Measurements from ENCODE around the gene DAPK1.

DNA sequence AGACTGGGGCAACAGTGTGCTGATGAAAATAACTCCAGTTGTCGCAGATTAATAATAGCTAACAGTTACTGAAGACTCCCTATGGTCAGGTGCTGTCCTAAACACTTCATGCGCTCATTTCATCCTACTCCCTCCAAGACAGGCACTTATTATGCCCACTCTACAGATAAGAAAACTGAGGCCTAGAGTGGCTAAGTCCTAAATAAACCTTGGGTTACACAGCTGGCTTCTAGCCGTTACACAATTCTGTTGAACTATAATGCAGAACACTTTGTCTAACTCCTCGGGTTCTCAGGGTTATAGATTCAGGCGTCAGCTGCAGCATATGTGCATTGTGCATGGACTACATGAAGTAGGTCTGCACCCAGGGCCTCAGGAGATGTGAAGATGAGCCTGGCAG lies 103.9 kb downstream of the DAPK1 start:
- TF ChIP-seq, protein P1, sequence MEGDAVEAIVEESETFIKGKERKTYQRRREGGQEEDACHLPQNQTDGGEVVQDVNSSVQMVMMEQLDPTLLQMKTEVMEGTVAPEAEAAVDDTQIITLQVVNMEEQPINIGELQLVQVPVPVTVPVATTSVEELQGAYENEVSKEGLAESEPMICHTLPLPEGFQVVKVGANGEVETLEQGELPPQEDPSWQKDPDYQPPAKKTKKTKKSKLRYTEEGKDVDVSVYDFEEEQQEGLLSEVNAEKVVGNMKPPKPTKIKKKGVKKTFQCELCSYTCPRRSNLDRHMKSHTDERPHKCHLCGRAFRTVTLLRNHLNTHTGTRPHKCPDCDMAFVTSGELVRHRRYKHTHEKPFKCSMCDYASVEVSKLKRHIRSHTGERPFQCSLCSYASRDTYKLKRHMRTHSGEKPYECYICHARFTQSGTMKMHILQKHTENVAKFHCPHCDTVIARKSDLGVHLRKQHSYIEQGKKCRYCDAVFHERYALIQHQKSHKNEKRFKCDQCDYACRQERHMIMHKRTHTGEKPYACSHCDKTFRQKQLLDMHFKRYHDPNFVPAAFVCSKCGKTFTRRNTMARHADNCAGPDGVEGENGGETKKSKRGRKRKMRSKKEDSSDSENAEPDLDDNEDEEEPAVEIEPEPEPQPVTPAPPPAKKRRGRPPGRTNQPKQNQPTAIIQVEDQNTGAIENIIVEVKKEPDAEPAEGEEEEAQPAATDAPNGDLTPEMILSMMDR (conservative IDR thresholded peaks at IDR 0.05 in 1 of 2, IDR thresholded peaks at IDR 0.05 in 1 of 2; ENCODE audit: extremely low read depth in 1 of 2, insufficient read depth in 1 of 2, low read depth in 1 of 2, low read length in 2 of 2), result no peak
- no peak for TF ChIP-seq EZH2 (IDR thresholded peaks at IDR 0.05; ENCODE audit: borderline replicate concordance, low read length)
